Skeletal muscle tissue (tissue), 4 donors: Measurements from ENCODE around the gene SYS1. TPM values are rescaled to one million over a fixed set of nuclear protein-coding genes. Genes with fewer than 3 reads are reported as not detected.
A peak's percentile ranks its signal among the peaks of the same experiment; 100 is the strongest.
"Not testable (repeated sequence)": the region's sequence is repeated elsewhere in the genome, so short reads cannot be mapped to it uniquely, and the experiment has no call there.

Source experiments
- H3K27ac ChIP-seq: one replicate; pipeline ENCODE4 v1.7.0; 2013; ENCODE audit warnings: mild to moderate bottlenecking, low read depth, low read length, inconsistent platforms
- H3K27me3 ChIP-seq, 3 donors: one replicate each; pipeline ENCODE4 v1.7.0; 2013; ENCODE audit warnings: low read length in 3 of 3; ENCODE audit not compliant: control insufficient read depth in 3 of 3, insufficient read depth in 3 of 3
- H3K36me3 ChIP-seq, 3 donors: one replicate each; pipeline ENCODE4 v1.7.0; 2013; ENCODE audit warnings: low read length in 3 of 3; ENCODE audit not compliant: control insufficient read depth in 3 of 3, insufficient read depth in 3 of 3
- H3K4me1 ChIP-seq, 3 donors: one replicate each; pipeline ENCODE4 v1.7.0; 2013; ENCODE audit warnings: low read length in 3 of 3, mild to moderate bottlenecking in 3 of 3; ENCODE audit not compliant: control insufficient read depth in 3 of 3, insufficient read depth in 3 of 3
- H3K4me3 ChIP-seq, 3 donors: one replicate each; pipeline ENCODE4 v1.7.0; 2013; ENCODE audit warnings: low read length in 3 of 3
- H3K9ac ChIP-seq, 3 donors: one replicate each; pipeline ENCODE4 v1.7.0; 2013; ENCODE audit warnings: low read length in 3 of 3, mild to moderate bottlenecking in 3 of 3, moderate library complexity in 2 of 3, low read depth in 1 of 3
- H3K9me3 ChIP-seq, 3 donors: one replicate each; pipeline ENCODE4 v1.7.0; 2013; ENCODE audit warnings: low read length in 3 of 3; ENCODE audit not compliant: control insufficient read depth in 3 of 3
- total RNA-seq: library from RNA; depleted of rRNA; stranded (reverse); fragments of >200 nt; gene quantifications from one replicate; pipeline ENCODE4 v1.2.3, GENCODE V29; 2014
- donor health status: Osteomylitis.

SYS1 gene
- total RNA-seq, 1 donor from 2014 or later = 13.6 TPM

GRCh38 chr20:45345104-45345936 is 17.6 kb upstream of the SYS1 start:
- H3K9ac ChIP-seq = peak overlapping the region; percentile 97 to 98 (median 98)
- no peaks in the 10 kb centered on the region for H3K27me3 ChIP-seq
- H3K4me1 ChIP-seq = peaks cover 67 to 74% (median 68%) of the 10 kb centered on the region in 3 donors
- H3K36me3 ChIP-seq = peaks cover 0 to 9% (median 5%) of the 10 kb centered on the region in 3 donors
- H3K27ac ChIP-seq = peak overlapping the region; percentile 96
- H3K9me3 ChIP-seq = no peaks in the 10 kb centered on the region
- H3K4me3 ChIP-seq = peak overlapping the region; percentile 57 to 87 (median 73)

- Histone ChIP-seq H3K36me3 (peaks cover 0 to 5% (median 0%) of the 10 kb centered on the region in 3 donors), H3K4me3 (peak overlapping the region; percentile 73 to 91 (median 87)), H3K27me3 (no peaks in the 10 kb centered on the region), H3K4me1 (peaks cover 57 to 65% (median 58%) of the 10 kb centered on the region in 3 donors), H3K9ac (peak overlapping the region; percentile 97 to 98 (median 98)), H3K27ac (peak overlapping the region; percentile 96), H3K9me3 (no peaks in the 10 kb centered on the region)
Observed at GRCh38 chr20:45346291-45346718, 16.7 kb upstream of the SYS1 start.

- Histone ChIP-seq H3K4me1 (peaks cover 52 to 59% (median 53%) of the 10 kb centered on the region in 3 donors), H3K36me3 (peaks cover 0 to 5% (median 0%) of the 10 kb centered on the region in 3 donors), H3K9me3 (no peaks in the 10 kb centered on the region), H3K9ac (peak overlapping the region; percentile 97 to 98 (median 98)), H3K27ac (peak overlapping the region; percentile 96), H3K27me3 (no peaks in the 10 kb centered on the region), H3K4me3 (peak overlapping the region; percentile 73 to 91 (median 87))
Observed at GRCh38 chr20:45346851-45347250, 16.1 kb upstream of the SYS1 start.

GRCh38 chr20:45347297-45347935 is 15.5 kb upstream of the SYS1 start:
- H3K9me3 ChIP-seq = no peaks in the 10 kb centered on the region
- no peaks in the 10 kb centered on the region for H3K27me3 ChIP-seq
- H3K36me3 ChIP-seq = peaks cover 0 to 5% (median 0%) of the 10 kb centered on the region in 3 donors
- peaks cover 47 to 54% (median 48%) of the 10 kb centered on the region in 3 donors for H3K4me1 ChIP-seq
- H3K27ac ChIP-seq = peak overlapping the region; percentile 96
- H3K4me3 ChIP-seq = peak overlapping the region; percentile 73 to 91 (median 87)
- peak overlapping the region; percentile 97 to 98 (median 98) for H3K9ac ChIP-seq

- Histone ChIP-seq H3K27ac (peak within 1 kb of the TSS; percentile 96), H3K4me1 (peaks cover 40 to 46% (median 42%) of the 10 kb centered on the region in 3 donors), H3K27me3 (no peaks in the 10 kb centered on the region), H3K4me3 (peak within 1 kb of the TSS; percentile 73 to 91 (median 87)), H3K9ac (peak within 1 kb of the TSS; percentile 97 to 98 (median 98)), H3K9me3 (no peaks in the 10 kb centered on the region), H3K36me3 (peaks cover 0 to 5% (median 0%) of the 10 kb centered on the region in 3 donors)
Observed at GRCh38 chr20:45347936-45348778, 14.8 kb upstream of the SYS1 start, which contains the start of gene SDC4. Gene SDC4 (minus strand): TSS chr20:45348424. CDS start chr20:45348384, 40 bp downstream.

GRCh38 chr20:45350217-45350616 is 12.7 kb upstream of the SYS1 start:
- no peaks in the 10 kb centered on the region for H3K9me3 ChIP-seq
- peaks cover 22 to 37% (median 26%) of the 10 kb centered on the region in 3 donors for H3K4me1 ChIP-seq
- no peak overlapping the region for H3K9ac ChIP-seq
- H3K4me3 ChIP-seq = no peak overlapping the region
- H3K36me3 ChIP-seq = peaks cover 0 to 5% (median 0%) of the 10 kb centered on the region in 3 donors
- no peaks in the 10 kb centered on the region for H3K27me3 ChIP-seq
- H3K27ac ChIP-seq = no peak overlapping the region

- H3K9me3 ChIP-seq, H3K36me3 ChIP-seq, H3K4me3 ChIP-seq, H3K9ac ChIP-seq, H3K27ac ChIP-seq, H3K27me3 ChIP-seq: not testable (repeated sequence)
- H3K4me1 ChIP-seq = peaks cover 17 to 36% (median 20%) of the 10 kb centered on the region in 3 donors
Observed at GRCh38 chr20:45350795-45351194, 12.2 kb upstream of the SYS1 start.

- Histone ChIP-seq H3K4me3 (no peak overlapping the region), H3K9me3 (no peaks in the 10 kb centered on the region), H3K27me3 (no peaks in the 10 kb centered on the region), H3K36me3 (no peaks in the 10 kb centered on the region), H3K27ac (no peak overlapping the region), H3K4me1 (peaks cover 7 to 29% (median 15%) of the 10 kb centered on the region in 3 donors), H3K9ac (no peak overlapping the region)
Observed at GRCh38 chr20:45352729-45353128, 10.2 kb upstream of the SYS1 start.

GRCh38 chr20:45353746-45354145 is 9.2 kb upstream of the SYS1 start:
- Histone ChIP-seq H3K9ac (no peak overlapping the region), H3K4me1 (peaks cover 16 to 39% (median 22%) of the 10 kb centered on the region in 3 donors)

More at GRCh38 chr20:45353746-45354145, 9.2 kb upstream of the SYS1 start:
- Histone ChIP-seq H3K27ac (no peak overlapping the region), H3K36me3 (no peaks in the 10 kb centered on the region), H3K9me3 (no peaks in the 10 kb centered on the region), H3K4me3 (no peak overlapping the region), H3K27me3 (no peaks in the 10 kb centered on the region)
